Measurements from ENCODE around the gene TNRC18.

- TF ChIP-seq CTCF (conservative IDR thresholded peaks at IDR 0.05; ENCODE audit: low read length) (no peak), EZH2phosphoT487 (IDR thresholded peaks at IDR 0.05; ENCODE audit: borderline replicate concordance, low read depth, low read length) (no peak)
Observed at GRCh38 chr7:5393748-5394147, 29.9 kb downstream of the TNRC18 start.
